Astrocyte (in vitro differentiated cells and primary cell): ENCODE results near the gene DCAF6. TPM values are rescaled to one million over a fixed set of nuclear protein-coding genes. Genes with fewer than 3 reads are reported as not detected.

Experiments
- DNase-seq: peaks from one replicate; pipeline ENCODE4 v3.0.0-alpha.2; 2010; ENCODE audit warnings: low read depth
- FAIRE-seq: peaks from 2 replicates; lab custom pipeline; 2011; peaks lifted over from hg19 to GRCh38; lab: Jason Lieb, UNC
- H2AFZ ChIP-seq: 2 replicates; pipeline ENCODE4 v1.6.0; 2012; ENCODE audit warnings: low read depth, low read length, inconsistent platforms
- H3K27ac ChIP-seq: 2 replicates; pipeline ENCODE4 v1.5.1; 2011; ENCODE audit warnings: low read depth, low read length, inconsistent platforms
- H3K27me3 ChIP-seq: 2 replicates; pipeline ENCODE4 v1.6.0; 2011; ENCODE audit warnings: low read length, inconsistent platforms; ENCODE audit not compliant: insufficient read depth
- H3K36me3 ChIP-seq: 2 replicates; pipeline ENCODE4 v1.5.1; 2011; ENCODE audit warnings: low read length, inconsistent platforms; ENCODE audit not compliant: insufficient read depth
- H3K4me1 ChIP-seq: 2 replicates; pipeline ENCODE4 v1.5.1; 2011; ENCODE audit warnings: low read length, inconsistent platforms; ENCODE audit not compliant: insufficient read depth
- H3K4me2 ChIP-seq: 2 replicates; pipeline ENCODE4 v1.6.0; 2012; ENCODE audit warnings: low read length, inconsistent platforms
- H3K4me3 ChIP-seq: 2 replicates; pipeline ENCODE4 v1.5.1; 2011; ENCODE audit warnings: low read depth, mild to moderate bottlenecking, low read length, inconsistent platforms; ENCODE audit not compliant: insufficient read depth
- H3K79me2 ChIP-seq: 2 replicates; pipeline ENCODE4 v1.6.0; 2012; ENCODE audit warnings: mild to moderate bottlenecking, low read length, inconsistent platforms; ENCODE audit not compliant: insufficient read depth
- H3K9ac ChIP-seq: 2 replicates; pipeline ENCODE4 v1.6.0; 2012; ENCODE audit warnings: mild to moderate bottlenecking, low read length, inconsistent platforms
- H3K9me3 ChIP-seq: 2 replicates; pipeline ENCODE4 v1.5.1; 2012; ENCODE audit warnings: low read depth, mild to moderate bottlenecking, low read length, inconsistent platforms; ENCODE audit not compliant: insufficient read depth
- H4K20me1 ChIP-seq: 2 replicates; pipeline ENCODE4 v1.6.0; 2012; ENCODE audit warnings: low read length, inconsistent platforms; ENCODE audit not compliant: insufficient read depth
- H3K27ac Mint-ChIP-seq: one replicate; pipeline ENCODE4 v1.8.0; 2021; ENCODE audit warnings: mild to moderate bottlenecking, mixed read lengths; ENCODE audit not compliant: unreplicated experiment
- H3K27me3 Mint-ChIP-seq: one replicate; pipeline ENCODE4 v1.8.0; 2021; ENCODE audit warnings: low read depth, mixed read lengths; ENCODE audit not compliant: unreplicated experiment
- H3K36me3 Mint-ChIP-seq: one replicate; pipeline ENCODE4 v1.8.0; 2021; ENCODE audit warnings: low read depth, mixed read lengths; ENCODE audit not compliant: unreplicated experiment
- H3K4me1 Mint-ChIP-seq: one replicate; pipeline ENCODE4 v1.8.0; 2021; ENCODE audit warnings: low read depth, mixed read lengths; ENCODE audit not compliant: unreplicated experiment
- H3K4me3 Mint-ChIP-seq: one replicate; pipeline ENCODE4 v1.8.0; 2021; ENCODE audit warnings: mild to moderate bottlenecking, moderate library complexity, mixed read lengths; ENCODE audit not compliant: unreplicated experiment
- H3K9me3 Mint-ChIP-seq: one replicate; pipeline ENCODE4 v1.8.0; 2021; ENCODE audit warnings: mild to moderate bottlenecking, mixed read lengths; ENCODE audit not compliant: unreplicated experiment
- CTCF ChIP-seq: IDR thresholded peaks from 2 replicates; pipeline ENCODE4 v1.5.1; 2011; ENCODE audit warnings: low read depth, mild to moderate bottlenecking, inconsistent platforms, low read length, moderate library complexity; ENCODE audit not compliant: insufficient read depth
- EZH2 ChIP-seq: IDR thresholded peaks from 2 replicates; pipeline ENCODE4 v1.6.1; 2012; ENCODE audit warnings: mild to moderate bottlenecking, low read length, inconsistent platforms; ENCODE audit not compliant: insufficient read depth
- total RNA-seq: library from RNA; stranded (reverse); gene quantifications from 2 replicates; pipeline ENCODE4 v1.2.1, GENCODE V29; 2021

Gene DCAF6
- total RNA-seq, 1 donor from 2014 or later: 57.4 TPM

GRCh38 chr1:168050307-168050706 is 113.8 kb downstream of the DCAF6 start:
- Histone ChIP-seq H3K36me3 (peaks cover 2% of the 10 kb centered on the region), H3K27me3 (no peaks in the 10 kb centered on the region), H3K79me2 (no peaks in the 10 kb centered on the region), H3K9ac (no peak overlapping the region), H3K4me1 (no peaks in the 10 kb centered on the region), H3K27ac (no peak overlapping the region), H3K9me3 (no peaks in the 10 kb centered on the region), H2AFZ (no peak overlapping the region), H3K4me2 (no peak overlapping the region), H4K20me1 (no peaks in the 10 kb centered on the region), H3K4me3 (no peak overlapping the region)
- H3K4me1 Mint-ChIP-seq: peaks cover 5% of the 10 kb centered on the region
- H3K4me3 Mint-ChIP-seq: no peak overlapping the region
- peaks cover 2% of the 10 kb centered on the region for H3K36me3 Mint-ChIP-seq
- no peak for FAIRE-seq
- no peaks in the 10 kb centered on the region for H3K9me3 Mint-ChIP-seq
- no peak for DNase-seq
- H3K27ac Mint-ChIP-seq: no peak overlapping the region
- TF ChIP-seq EZH2 (no peak), CTCF (no peak)
- no peaks in the 10 kb centered on the region for H3K27me3 Mint-ChIP-seq

GRCh38 chr1:168050880-168051279 is 114.4 kb downstream of the DCAF6 start:
- Histone ChIP-seq H3K36me3 (no peaks in the 10 kb centered on the region), H3K4me2 (no peak overlapping the region), H3K9ac (no peak overlapping the region), H4K20me1 (no peaks in the 10 kb centered on the region), H3K4me1 (no peaks in the 10 kb centered on the region), H3K9me3 (no peaks in the 10 kb centered on the region), H3K27ac (no peak overlapping the region), H3K79me2 (no peaks in the 10 kb centered on the region), H2AFZ (no peak overlapping the region), H3K4me3 (no peak overlapping the region), H3K27me3 (no peaks in the 10 kb centered on the region)
- no peak for FAIRE-seq
- DNase-seq: no peak
- Mint-ChIP-seq H3K4me1 (peaks cover 3% of the 10 kb centered on the region), H3K27ac (no peak overlapping the region), H3K27me3 (no peaks in the 10 kb centered on the region), H3K9me3 (no peaks in the 10 kb centered on the region), H3K4me3 (no peak overlapping the region), H3K36me3 (peaks cover 2% of the 10 kb centered on the region)
- TF ChIP-seq EZH2 (no peak), CTCF (no peak)

- no peaks in the 10 kb centered on the region for H3K79me2 ChIP-seq
- Mint-ChIP-seq H3K4me1 (peaks cover 3% of the 10 kb centered on the region), H3K9me3 (no peaks in the 10 kb centered on the region), H3K4me3 (no peak overlapping the region), H3K36me3 (peaks cover 2% of the 10 kb centered on the region), H3K27ac (no peak overlapping the region), H3K27me3 (no peaks in the 10 kb centered on the region)
- no peak for FAIRE-seq
- no peak overlapping the region for H2AFZ ChIP-seq
- no peaks in the 10 kb centered on the region for H4K20me1 ChIP-seq
- no peak overlapping the region for H3K9ac ChIP-seq
- no peak overlapping the region for H3K27ac ChIP-seq
- no peaks in the 10 kb centered on the region for H3K9me3 ChIP-seq
- no peaks in the 10 kb centered on the region for H3K4me1 ChIP-seq
- no peaks in the 10 kb centered on the region for H3K27me3 ChIP-seq
- H3K36me3 ChIP-seq: no peaks in the 10 kb centered on the region
- no peak overlapping the region for H3K4me2 ChIP-seq
- H3K4me3 ChIP-seq: no peak overlapping the region
- no peak for DNase-seq
- TF ChIP-seq EZH2 (no peak), CTCF (no peak)
Measured at GRCh38 chr1:168053681-168054080, 117.2 kb downstream of the DCAF6 start.
